B cell (primary cell): ENCODE data around the gene SF3B6.

Experiments used
- EZH2 ChIP-seq: IDR thresholded peaks from 2 replicates; pipeline ENCODE4 v1.6.1; 2012; ENCODE audit warnings: borderline replicate concordance, low read depth, mild to moderate bottlenecking, moderate library complexity, low read length; ENCODE audit not compliant: insufficient read depth, poor library complexity, severe bottlenecking
- TF ChIP-seq, protein P1 (sequence below): fragments of 200-600 bp; IDR thresholded peaks from one replicate; pipeline ENCODE4 v1.8.0; 2022; ENCODE audit warnings: antibody characterized with exemption, mild to moderate bottlenecking

DNA sequence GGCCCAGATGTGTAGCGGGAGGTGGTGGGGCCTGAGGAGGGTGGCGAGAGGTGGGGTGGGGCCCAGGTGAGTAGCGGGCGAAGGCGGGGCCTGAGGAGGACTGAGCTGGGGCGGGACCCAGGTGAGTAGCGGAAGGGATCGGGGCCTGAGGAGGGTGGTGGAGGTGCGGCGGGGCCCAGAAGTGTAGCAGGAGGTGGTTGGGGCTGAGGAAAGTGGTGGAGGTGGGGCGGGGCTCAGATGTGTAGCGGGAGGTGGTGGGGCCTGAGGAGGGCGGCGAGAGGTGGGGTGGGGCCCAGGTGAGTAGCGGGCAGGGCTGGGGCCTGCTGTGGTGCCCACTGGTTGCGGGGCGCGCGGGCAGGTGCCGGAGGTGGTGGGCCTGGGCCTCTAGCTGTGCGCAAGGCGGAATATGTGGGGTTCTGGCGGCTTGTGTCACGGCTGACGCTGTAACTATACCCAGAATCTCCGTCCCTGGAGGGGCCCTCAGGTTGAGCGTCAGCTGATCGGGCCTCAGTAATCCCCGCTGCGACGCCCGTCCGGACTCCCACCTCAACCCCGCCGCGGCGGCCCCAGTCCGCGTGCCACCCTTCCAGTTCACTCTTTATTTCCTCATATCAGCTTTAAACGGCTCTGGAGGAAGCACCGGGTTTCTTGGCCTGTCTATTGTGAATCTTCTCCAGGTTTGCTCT lies 866 bp upstream of the SF3B6 start:
- TF ChIP-seq, protein P1, sequence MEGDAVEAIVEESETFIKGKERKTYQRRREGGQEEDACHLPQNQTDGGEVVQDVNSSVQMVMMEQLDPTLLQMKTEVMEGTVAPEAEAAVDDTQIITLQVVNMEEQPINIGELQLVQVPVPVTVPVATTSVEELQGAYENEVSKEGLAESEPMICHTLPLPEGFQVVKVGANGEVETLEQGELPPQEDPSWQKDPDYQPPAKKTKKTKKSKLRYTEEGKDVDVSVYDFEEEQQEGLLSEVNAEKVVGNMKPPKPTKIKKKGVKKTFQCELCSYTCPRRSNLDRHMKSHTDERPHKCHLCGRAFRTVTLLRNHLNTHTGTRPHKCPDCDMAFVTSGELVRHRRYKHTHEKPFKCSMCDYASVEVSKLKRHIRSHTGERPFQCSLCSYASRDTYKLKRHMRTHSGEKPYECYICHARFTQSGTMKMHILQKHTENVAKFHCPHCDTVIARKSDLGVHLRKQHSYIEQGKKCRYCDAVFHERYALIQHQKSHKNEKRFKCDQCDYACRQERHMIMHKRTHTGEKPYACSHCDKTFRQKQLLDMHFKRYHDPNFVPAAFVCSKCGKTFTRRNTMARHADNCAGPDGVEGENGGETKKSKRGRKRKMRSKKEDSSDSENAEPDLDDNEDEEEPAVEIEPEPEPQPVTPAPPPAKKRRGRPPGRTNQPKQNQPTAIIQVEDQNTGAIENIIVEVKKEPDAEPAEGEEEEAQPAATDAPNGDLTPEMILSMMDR: no peak
- no peak for TF ChIP-seq EZH2
